ENCODE measurements around the gene MYMX.

DNA sequence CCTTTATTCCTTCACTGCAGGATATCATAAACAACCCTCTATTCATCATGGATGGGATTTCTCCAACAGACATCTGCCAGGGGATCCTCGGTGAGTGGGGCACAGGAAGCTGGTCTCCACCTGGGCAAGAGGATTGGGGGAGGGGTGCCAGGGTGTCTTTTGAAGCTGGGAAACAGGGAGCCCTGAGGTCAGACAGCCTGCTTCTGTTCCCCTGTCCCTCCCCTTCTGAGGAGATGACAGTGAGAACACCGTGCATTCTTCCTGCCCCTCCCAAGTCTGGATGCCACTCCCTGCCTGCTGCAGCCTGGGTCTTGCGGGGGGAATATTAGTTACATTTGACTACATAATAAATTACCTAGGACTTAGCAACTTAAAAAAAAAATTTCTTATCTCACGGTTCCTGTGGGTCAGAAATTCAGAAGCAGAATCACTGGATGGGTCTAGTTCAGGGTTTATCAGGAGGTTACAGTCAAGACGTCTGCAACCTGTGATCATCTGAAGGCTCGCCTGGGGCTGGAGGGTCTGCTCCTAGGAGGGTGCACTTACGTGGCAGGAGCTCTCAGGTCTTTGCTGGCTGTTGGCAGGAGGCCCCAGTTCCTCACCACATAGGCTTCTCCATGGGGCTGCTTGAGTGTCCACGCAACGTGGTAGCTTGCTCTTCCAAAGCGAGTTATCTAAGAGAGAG, 46.7 kb upstream of the MYMX start:
- TF ChIP-seq TCF7L2 (IDR thresholded peaks at IDR 0.05; ENCODE audit: low read depth, low read length) (no peak), SIN3A (IDR thresholded peaks at IDR 0.05; ENCODE audit: borderline replicate concordance, insufficient read depth, low read depth, low read length) (no peak), POLR2AphosphoS5 (IDR thresholded peaks at IDR 0.05; ENCODE audit: low read depth, low read length) (no peak)
- TF ChIP-seq, protein P1, sequence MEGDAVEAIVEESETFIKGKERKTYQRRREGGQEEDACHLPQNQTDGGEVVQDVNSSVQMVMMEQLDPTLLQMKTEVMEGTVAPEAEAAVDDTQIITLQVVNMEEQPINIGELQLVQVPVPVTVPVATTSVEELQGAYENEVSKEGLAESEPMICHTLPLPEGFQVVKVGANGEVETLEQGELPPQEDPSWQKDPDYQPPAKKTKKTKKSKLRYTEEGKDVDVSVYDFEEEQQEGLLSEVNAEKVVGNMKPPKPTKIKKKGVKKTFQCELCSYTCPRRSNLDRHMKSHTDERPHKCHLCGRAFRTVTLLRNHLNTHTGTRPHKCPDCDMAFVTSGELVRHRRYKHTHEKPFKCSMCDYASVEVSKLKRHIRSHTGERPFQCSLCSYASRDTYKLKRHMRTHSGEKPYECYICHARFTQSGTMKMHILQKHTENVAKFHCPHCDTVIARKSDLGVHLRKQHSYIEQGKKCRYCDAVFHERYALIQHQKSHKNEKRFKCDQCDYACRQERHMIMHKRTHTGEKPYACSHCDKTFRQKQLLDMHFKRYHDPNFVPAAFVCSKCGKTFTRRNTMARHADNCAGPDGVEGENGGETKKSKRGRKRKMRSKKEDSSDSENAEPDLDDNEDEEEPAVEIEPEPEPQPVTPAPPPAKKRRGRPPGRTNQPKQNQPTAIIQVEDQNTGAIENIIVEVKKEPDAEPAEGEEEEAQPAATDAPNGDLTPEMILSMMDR (IDR thresholded peaks at IDR 0.05), result no peak
- TF ChIP-seq, protein P2, sequence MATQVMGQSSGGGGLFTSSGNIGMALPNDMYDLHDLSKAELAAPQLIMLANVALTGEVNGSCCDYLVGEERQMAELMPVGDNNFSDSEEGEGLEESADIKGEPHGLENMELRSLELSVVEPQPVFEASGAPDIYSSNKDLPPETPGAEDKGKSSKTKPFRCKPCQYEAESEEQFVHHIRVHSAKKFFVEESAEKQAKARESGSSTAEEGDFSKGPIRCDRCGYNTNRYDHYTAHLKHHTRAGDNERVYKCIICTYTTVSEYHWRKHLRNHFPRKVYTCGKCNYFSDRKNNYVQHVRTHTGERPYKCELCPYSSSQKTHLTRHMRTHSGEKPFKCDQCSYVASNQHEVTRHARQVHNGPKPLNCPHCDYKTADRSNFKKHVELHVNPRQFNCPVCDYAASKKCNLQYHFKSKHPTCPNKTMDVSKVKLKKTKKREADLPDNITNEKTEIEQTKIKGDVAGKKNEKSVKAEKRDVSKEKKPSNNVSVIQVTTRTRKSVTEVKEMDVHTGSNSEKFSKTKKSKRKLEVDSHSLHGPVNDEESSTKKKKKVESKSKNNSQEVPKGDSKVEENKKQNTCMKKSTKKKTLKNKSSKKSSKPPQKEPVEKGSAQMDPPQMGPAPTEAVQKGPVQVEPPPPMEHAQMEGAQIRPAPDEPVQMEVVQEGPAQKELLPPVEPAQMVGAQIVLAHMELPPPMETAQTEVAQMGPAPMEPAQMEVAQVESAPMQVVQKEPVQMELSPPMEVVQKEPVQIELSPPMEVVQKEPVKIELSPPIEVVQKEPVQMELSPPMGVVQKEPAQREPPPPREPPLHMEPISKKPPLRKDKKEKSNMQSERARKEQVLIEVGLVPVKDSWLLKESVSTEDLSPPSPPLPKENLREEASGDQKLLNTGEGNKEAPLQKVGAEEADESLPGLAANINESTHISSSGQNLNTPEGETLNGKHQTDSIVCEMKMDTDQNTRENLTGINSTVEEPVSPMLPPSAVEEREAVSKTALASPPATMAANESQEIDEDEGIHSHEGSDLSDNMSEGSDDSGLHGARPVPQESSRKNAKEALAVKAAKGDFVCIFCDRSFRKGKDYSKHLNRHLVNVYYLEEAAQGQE (IDR thresholded peaks at IDR 0.05; ENCODE audit: insufficient read depth in 1 of 2, low read depth in 2 of 2, low read length in 1 of 2), result no peak
